K562 (cell line): ENCODE measurements around the gene ZFP3.

Experiments
- CREB1 ChIP-seq, 2 experiments: sonication (generic) in 1 of 2; formaldehyde crosslinking in 1 of 2; IDR thresholded peaks; 2 replicates each; pipeline versions ENCODE4 v1.6.1 to v1.8.0; 2012 to 2022; ENCODE audit warnings: inconsistent platforms in 1 of 2, mild to moderate bottlenecking in 1 of 2, missing genetic modification reagents in 1 of 2, moderate library complexity in 1 of 2
- FOSL1 ChIP-seq: fragments of 200-800 bp; sonication (Bioruptor generic); conservative IDR thresholded peaks from 2 replicates; pipeline ENCODE4 v1.6.1; 2016; ENCODE audit warnings: missing genetic modification characterization, missing compliant biosample characterization
- MEF2A ChIP-seq: IDR thresholded peaks from 2 replicates; pipeline ENCODE4 v1.6.1; 2011; ENCODE audit warnings: low read depth, mild to moderate bottlenecking, low read length, moderate library complexity; ENCODE audit not compliant: control insufficient read depth
- POLR2A ChIP-seq: fragments of 450-650 bp; conservative IDR thresholded peaks from 2 replicates; pipeline ENCODE4 v1.6.1; 2016
- SMC3 ChIP-seq: conservative IDR thresholded peaks from 2 replicates; pipeline ENCODE4 v1.6.1; 2011; ENCODE audit warnings: low read depth, low read length, improper control_type of control experiment; ENCODE audit not compliant: insufficient read depth
- ZNF696 ChIP-seq: fragments of 250-450 bp; sonication (Bioruptor Pico); conservative IDR thresholded peaks from 2 replicates; pipeline ENCODE4 v1.4.0; 2020; ENCODE audit warnings: mild to moderate bottlenecking, moderate library complexity
- TF ChIP-seq, protein P1 (sequence below): fragments of 450-650 bp; IDR thresholded peaks from 2 replicates; pipeline ENCODE4 v1.6.1; 2018; ENCODE audit not compliant: partially characterized antibody
- TF ChIP-seq, protein P2 (sequence below): sonication (generic); formaldehyde crosslinking; IDR thresholded peaks from 2 replicates; pipeline ENCODE4 v1.8.0; 2022; ENCODE audit warnings: missing genetic modification reagents, mild to moderate bottlenecking, borderline replicate concordance
- TF ChIP-seq, protein P3 (sequence below): sonication (generic); formaldehyde crosslinking; IDR thresholded peaks from 2 replicates; pipeline ENCODE4 v1.8.0; 2022; ENCODE audit warnings: mild to moderate bottlenecking, low read depth, missing genetic modification reagents
- TF ChIP-seq, protein P4 (sequence below): sonication (generic); formaldehyde crosslinking; IDR thresholded peaks from 2 replicates; pipeline ENCODE4 v1.8.1; 2022; ENCODE audit warnings: missing genetic modification reagents
- TF ChIP-seq, protein P5 (sequence below): sonication (generic); formaldehyde crosslinking; IDR thresholded peaks from 2 replicates; pipeline ENCODE4 v1.9.0; 2022; ENCODE audit warnings: mild to moderate bottlenecking, missing genetic modification reagents
- TF ChIP-seq, protein P6 (sequence below), 3 experiments: IDR thresholded peaks in 2 of 3; conservative IDR thresholded peaks in 1 of 3; 2 replicates each; pipeline ENCODE4 v1.5.1; 2011 to 2012; ENCODE audit warnings: low read length in 3 of 3, mild to moderate bottlenecking in 3 of 3, control low read depth in 2 of 3, improper control_type of control experiment in 1 of 3, inconsistent platforms in 1 of 3, low read depth in 1 of 3, mixed read lengths in 1 of 3, moderate library complexity in 1 of 3; ENCODE audit not compliant: insufficient read depth in 2 of 3

DNA sequence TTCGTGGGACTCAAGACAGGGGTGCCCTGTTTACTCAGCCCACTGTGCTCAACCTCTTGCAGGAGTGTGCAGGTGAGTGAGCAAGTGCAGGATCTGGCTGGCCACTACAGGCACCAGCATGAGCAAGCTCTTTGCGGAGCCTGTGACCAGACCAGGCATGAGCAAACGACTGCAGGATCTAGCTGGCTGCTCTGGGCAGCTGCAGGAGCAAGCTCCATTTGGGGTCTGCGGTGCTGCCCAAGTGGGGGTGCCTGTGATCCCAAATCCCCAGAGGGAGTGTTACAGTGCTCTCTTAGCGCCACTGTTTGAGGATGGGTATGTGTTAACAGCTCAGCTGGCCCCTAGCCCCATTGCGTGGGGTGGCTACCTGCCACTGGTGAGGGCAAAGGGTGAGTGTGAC lies 40.0 kb downstream of the ZFP3 start:
- TF ChIP-seq MEF2A (no peak), POLR2A (no peak), SMC3 (no peak), ZNF696 (CRISPR knock-in tag) (no peak), FOSL1 (tag) (no peak), CREB1 (IDR thresholded peaks at IDR 0.05) (no peak), CREB1 (CRISPR knock-in tag; IDR thresholded peaks at IDR 0.05) (no peak)
- TF ChIP-seq, protein P1, sequence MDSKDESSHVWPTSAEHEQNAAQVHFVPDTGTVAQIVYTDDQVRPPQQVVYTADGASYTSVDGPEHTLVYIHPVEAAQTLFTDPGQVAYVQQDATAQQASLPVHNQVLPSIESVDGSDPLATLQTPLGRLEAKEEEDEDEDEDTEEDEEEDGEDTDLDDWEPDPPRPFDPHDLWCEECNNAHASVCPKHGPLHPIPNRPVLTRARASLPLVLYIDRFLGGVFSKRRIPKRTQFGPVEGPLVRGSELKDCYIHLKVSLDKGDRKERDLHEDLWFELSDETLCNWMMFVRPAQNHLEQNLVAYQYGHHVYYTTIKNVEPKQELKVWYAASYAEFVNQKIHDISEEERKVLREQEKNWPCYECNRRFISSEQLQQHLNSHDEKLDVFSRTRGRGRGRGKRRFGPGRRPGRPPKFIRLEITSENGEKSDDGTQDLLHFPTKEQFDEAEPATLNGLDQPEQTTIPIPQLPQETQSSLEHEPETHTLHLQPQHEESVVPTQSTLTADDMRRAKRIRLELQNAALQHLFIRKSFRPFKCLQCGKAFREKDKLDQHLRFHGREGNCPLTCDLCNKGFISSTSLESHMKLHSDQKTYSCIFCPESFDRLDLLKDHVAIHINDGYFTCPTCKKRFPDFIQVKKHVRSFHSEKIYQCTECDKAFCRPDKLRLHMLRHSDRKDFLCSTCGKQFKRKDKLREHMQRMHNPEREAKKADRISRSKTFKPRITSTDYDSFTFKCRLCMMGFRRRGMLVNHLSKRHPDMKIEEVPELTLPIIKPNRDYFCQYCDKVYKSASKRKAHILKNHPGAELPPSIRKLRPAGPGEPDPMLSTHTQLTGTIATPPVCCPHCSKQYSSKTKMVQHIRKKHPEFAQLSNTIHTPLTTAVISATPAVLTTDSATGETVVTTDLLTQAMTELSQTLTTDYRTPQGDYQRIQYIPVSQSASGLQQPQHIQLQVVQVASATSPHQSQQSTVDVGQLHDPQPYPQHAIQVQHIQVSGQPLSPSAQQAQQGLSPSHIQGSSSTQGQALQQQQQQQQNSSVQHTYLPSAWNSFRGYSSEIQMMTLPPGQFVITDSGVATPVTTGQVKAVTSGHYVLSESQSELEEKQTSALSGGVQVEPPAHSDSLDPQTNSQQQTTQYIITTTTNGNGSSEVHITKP: no peak
- TF ChIP-seq, protein P2, sequence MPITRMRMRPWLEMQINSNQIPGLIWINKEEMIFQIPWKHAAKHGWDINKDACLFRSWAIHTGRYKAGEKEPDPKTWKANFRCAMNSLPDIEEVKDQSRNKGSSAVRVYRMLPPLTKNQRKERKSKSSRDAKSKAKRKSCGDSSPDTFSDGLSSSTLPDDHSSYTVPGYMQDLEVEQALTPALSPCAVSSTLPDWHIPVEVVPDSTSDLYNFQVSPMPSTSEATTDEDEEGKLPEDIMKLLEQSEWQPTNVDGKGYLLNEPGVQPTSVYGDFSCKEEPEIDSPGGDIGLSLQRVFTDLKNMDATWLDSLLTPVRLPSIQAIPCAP (CRISPR knock-in tag): no peak
- TF ChIP-seq, protein P3, sequence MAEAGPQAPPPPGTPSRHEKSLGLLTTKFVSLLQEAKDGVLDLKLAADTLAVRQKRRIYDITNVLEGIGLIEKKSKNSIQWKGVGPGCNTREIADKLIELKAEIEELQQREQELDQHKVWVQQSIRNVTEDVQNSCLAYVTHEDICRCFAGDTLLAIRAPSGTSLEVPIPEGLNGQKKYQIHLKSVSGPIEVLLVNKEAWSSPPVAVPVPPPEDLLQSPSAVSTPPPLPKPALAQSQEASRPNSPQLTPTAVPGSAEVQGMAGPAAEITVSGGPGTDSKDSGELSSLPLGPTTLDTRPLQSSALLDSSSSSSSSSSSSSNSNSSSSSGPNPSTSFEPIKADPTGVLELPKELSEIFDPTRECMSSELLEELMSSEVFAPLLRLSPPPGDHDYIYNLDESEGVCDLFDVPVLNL (CRISPR knock-in tag): no peak
- TF ChIP-seq, protein P4, sequence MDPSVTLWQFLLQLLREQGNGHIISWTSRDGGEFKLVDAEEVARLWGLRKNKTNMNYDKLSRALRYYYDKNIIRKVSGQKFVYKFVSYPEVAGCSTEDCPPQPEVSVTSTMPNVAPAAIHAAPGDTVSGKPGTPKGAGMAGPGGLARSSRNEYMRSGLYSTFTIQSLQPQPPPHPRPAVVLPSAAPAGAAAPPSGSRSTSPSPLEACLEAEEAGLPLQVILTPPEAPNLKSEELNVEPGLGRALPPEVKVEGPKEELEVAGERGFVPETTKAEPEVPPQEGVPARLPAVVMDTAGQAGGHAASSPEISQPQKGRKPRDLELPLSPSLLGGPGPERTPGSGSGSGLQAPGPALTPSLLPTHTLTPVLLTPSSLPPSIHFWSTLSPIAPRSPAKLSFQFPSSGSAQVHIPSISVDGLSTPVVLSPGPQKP (CRISPR knock-in tag): no peak
- TF ChIP-seq, protein P5, sequence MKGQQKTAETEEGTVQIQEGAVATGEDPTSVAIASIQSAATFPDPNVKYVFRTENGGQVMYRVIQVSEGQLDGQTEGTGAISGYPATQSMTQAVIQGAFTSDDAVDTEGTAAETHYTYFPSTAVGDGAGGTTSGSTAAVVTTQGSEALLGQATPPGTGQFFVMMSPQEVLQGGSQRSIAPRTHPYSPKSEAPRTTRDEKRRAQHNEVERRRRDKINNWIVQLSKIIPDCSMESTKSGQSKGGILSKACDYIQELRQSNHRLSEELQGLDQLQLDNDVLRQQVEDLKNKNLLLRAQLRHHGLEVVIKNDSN (CRISPR knock-in tag): no peak
- TF ChIP-seq, protein P6, sequence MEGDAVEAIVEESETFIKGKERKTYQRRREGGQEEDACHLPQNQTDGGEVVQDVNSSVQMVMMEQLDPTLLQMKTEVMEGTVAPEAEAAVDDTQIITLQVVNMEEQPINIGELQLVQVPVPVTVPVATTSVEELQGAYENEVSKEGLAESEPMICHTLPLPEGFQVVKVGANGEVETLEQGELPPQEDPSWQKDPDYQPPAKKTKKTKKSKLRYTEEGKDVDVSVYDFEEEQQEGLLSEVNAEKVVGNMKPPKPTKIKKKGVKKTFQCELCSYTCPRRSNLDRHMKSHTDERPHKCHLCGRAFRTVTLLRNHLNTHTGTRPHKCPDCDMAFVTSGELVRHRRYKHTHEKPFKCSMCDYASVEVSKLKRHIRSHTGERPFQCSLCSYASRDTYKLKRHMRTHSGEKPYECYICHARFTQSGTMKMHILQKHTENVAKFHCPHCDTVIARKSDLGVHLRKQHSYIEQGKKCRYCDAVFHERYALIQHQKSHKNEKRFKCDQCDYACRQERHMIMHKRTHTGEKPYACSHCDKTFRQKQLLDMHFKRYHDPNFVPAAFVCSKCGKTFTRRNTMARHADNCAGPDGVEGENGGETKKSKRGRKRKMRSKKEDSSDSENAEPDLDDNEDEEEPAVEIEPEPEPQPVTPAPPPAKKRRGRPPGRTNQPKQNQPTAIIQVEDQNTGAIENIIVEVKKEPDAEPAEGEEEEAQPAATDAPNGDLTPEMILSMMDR (IDR thresholded peaks at IDR 0.05 in 2 of 3, conservative IDR thresholded peaks at IDR 0.05 in 1 of 3; ENCODE audit: insufficient read depth in 2 of 3, low read depth in 1 of 3, low read length in 3 of 3): no peak
